ENCODE results near the gene FXYD6. TPM values are rescaled to one million over a fixed set of nuclear protein-coding genes. Genes with fewer than 3 reads are reported as not detected.
"Not testable (repeated sequence)": the region's sequence is repeated elsewhere in the genome, so short reads cannot be mapped to it uniquely, and the experiment has no call there.

Gene FXYD6
- total RNA-seq, 1 experiment from 2014 or later: 5.4 TPM

DNA sequence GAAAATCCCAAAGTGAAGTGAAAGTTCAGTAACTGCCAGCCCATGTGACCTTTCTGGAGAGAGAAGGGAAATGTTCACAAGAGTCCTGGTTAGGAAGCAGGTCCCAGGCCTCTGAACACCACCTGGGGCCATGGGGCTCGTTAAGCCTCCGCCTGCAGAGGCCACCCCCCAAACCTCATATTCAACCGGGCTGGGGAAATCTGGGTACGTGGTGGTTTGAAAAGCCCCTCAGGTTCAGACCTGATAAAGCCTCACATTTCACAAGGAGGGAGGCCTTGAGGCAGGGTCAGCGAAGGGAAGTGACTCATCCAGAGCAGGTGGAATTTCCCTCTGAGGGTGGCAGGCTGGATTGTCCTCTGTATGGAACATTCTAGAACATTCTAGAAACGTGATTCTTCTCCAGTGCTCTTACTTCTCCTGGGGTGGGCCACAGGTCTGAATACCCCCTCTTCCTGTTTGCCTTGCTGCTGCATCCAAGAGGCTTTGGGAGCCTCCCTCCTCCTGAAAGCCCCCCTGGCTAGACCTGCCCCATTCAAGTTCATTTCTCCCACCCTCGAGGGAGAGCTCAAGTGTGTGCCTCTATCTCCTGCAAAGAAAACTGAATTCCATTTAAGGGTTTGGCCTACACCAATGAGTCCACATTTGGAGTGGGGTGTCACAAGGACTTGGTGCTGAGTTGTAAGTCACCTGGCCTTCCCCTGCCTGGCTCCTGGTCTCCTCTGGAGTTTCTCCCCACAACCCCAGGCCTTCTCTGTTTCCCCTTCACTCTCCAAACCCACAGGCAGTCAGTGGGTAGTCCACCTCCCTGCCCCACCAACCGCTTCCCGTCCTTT, 58.2 kb downstream of the FXYD6 start:
- DNase-seq (ENCODE audit: low read depth, low spot score): no peak

GRCh38 chr11:117817368-117818040, 59.0 kb downstream of the FXYD6 start:
- in situ Hi-C loops (cut with HindIII; ENCODE audit: low pct_unique_long_range_greater_than_20kb, low sequenced_read_pairs): loop anchor here (25.0 kb wide), 1 partner anchor 120 kb away; the partner anchor contains the start of gene TMPRSS13
- DNase-seq (ENCODE audit: low read depth, low spot score): peak; percentile 61

More for the DNA sequence above, 58.2 kb downstream of the FXYD6 start:
- in situ Hi-C loops (cut with HindIII; ENCODE audit: low pct_unique_long_range_greater_than_20kb, low sequenced_read_pairs): loop anchor here (25.0 kb wide), 1 partner anchor 119 kb away; the partner anchor contains the start of gene TMPRSS13

- DNase-seq (ENCODE audit: low read depth, low spot score): no peak
- in situ Hi-C loops (cut with HindIII; ENCODE audit: low pct_unique_long_range_greater_than_20kb, low sequenced_read_pairs): loop anchor here (25.0 kb wide), 1 partner anchor 120 kb away; the partner anchor contains the start of gene TMPRSS13
Measured at GRCh38 chr11:117816846-117817367, 59.6 kb downstream of the FXYD6 start.

- no peak for DNase-seq (ENCODE audit: low read depth, low spot score)
- in situ Hi-C loops (cut with HindIII; ENCODE audit: low pct_unique_long_range_greater_than_20kb, low sequenced_read_pairs): loop anchor here (25.0 kb wide), 1 partner anchor 121 kb away; the partner anchor contains the start of gene TMPRSS13
Measured at GRCh38 chr11:117816151-117816741, 60.2 kb downstream of the FXYD6 start.

DNA sequence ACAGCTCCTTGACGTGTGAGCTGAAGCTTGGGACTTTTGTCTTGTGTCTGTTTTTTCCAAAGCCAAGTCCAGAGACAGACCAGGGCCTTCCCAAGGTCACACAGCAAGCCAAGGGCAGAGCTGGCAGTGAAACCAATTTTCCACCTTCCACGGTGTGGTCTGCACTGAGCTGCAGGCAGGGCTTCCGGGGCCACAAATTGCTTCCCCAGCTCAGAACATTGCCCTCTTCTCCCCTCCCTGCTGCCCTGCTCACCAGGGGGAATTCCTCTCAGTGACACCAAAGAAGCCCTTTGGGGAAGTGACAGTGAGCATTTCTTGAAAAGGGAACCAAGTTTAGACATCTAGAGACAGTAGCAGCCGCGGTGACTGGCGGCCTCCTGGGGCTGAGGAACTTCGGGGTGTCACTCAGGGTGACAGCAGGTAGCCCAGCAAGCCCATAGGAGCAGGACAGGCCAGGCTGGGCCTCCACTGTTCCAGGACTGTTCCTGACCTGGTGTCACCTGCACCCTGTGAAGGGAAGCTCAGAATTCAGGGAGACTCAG, 61.1 kb downstream of the FXYD6 start:
- DNase-seq (ENCODE audit: low read depth, low spot score): no peak
- in situ Hi-C loops (cut with HindIII; ENCODE audit: low pct_unique_long_range_greater_than_20kb, low sequenced_read_pairs): loop anchor here (25.0 kb wide), 1 partner anchor 122 kb away; the partner anchor contains the start of gene TMPRSS13

GRCh38 chr11:117814766-117815261, 61.6 kb downstream of the FXYD6 start:
- no peak for DNase-seq (ENCODE audit: low read depth, low spot score)
- in situ Hi-C loops (cut with HindIII; ENCODE audit: low pct_unique_long_range_greater_than_20kb, low sequenced_read_pairs): loop anchor here (25.0 kb wide), 1 partner anchor 122 kb away; the partner anchor contains the start of gene TMPRSS13

GRCh38 chr11:117814204-117814765, 62.2 kb downstream of the FXYD6 start:
- no peak for DNase-seq (ENCODE audit: low read depth, low spot score)
- in situ Hi-C loops (cut with HindIII; ENCODE audit: low pct_unique_long_range_greater_than_20kb, low sequenced_read_pairs): loop anchor here (25.0 kb wide), 1 partner anchor 123 kb away; the partner anchor contains the start of gene TMPRSS13

DNA sequence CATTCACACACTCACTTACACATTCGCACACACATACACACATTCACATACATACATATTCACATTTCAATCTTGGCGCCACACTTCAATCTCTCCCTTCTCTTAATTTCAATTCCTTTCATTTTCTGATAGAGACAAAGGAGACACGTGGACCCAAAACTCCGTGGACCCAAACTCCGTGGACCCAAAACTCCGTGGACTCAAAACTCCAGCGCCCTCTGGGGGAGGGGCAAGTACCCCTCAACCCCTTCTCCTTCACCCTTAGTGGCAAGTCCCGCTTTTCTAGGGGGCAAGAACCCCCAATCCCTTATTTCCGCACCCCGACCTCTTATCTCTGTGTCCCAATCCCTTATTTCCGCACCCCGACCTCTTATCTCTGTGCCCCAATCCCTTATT, 66.4 kb downstream of the FXYD6 start:
- not testable (repeated sequence) for DNase-seq (ENCODE audit: low read depth, low spot score)
- in situ Hi-C loops (cut with HindIII; ENCODE audit: low pct_unique_long_range_greater_than_20kb, low sequenced_read_pairs): loop anchor here (25.0 kb wide), 1 partner anchor 127 kb away; the partner anchor contains the start of gene TMPRSS13

DNA sequence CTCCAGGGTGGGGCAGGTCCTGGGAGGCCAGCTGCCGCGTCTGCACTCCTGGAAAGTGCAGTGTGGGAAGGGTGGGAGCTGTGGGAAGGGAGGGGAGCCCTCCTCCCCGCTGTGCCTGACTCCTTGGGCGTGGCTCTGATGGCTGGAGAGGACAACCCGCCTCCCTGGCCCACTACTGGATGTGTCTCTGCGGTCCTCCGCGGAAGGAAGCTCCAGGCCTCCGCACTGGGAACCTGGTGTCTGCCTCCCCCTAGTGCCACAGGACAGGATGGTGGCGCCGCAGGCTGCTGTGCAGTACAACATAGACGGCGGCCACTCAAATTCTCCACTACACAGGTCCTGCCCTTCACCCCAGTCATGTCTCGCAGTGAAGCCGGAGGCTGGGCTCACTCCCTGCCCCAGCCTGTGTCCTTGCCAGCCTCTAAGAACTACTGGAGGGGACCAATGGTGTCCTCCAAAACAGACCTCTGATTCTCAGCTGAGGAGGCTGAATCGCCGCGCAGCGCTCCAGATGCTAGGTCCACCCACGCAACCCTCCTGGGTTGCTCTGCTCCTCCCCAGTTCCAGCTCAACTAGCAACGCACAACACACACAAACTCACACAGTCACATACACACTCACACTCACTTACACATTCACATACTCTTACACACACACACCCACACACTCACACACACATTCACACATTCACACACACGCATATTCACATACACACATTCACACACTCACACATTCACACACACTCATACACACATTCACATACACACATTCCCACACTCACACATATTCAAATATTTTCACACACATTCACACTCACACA, 67.0 kb downstream of the FXYD6 start:
- DNase-seq (ENCODE audit: low read depth, low spot score): peak; percentile 51
- in situ Hi-C loops (cut with HindIII; ENCODE audit: low pct_unique_long_range_greater_than_20kb, low sequenced_read_pairs): loop anchor here (25.0 kb wide), 1 partner anchor 128 kb away; the partner anchor contains the start of gene TMPRSS13

DNA sequence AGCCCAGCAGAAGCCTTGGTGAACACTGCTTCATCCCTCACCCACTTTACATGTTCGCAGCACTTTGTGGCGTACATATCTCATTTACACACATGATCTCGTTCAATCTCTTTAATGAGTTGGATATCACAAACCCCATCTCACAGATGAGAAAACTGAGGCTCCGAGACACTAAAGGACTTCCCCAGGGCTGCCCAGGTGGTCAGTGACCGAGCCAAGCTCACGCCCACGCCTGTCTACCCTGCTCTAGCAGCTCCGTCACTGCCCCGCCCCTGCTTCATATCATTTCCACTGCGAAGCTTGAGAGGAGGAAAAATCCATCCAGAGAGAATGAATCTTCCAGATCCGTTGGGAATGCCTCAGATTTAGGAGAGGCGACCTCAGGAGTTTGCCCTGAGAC, 67.7 kb downstream of the FXYD6 start:
- in situ Hi-C loops (cut with HindIII; ENCODE audit: low pct_unique_long_range_greater_than_20kb, low sequenced_read_pairs): loop anchor here (25.0 kb wide), 1 partner anchor 129 kb away; the partner anchor contains the start of gene TMPRSS13

DNA sequence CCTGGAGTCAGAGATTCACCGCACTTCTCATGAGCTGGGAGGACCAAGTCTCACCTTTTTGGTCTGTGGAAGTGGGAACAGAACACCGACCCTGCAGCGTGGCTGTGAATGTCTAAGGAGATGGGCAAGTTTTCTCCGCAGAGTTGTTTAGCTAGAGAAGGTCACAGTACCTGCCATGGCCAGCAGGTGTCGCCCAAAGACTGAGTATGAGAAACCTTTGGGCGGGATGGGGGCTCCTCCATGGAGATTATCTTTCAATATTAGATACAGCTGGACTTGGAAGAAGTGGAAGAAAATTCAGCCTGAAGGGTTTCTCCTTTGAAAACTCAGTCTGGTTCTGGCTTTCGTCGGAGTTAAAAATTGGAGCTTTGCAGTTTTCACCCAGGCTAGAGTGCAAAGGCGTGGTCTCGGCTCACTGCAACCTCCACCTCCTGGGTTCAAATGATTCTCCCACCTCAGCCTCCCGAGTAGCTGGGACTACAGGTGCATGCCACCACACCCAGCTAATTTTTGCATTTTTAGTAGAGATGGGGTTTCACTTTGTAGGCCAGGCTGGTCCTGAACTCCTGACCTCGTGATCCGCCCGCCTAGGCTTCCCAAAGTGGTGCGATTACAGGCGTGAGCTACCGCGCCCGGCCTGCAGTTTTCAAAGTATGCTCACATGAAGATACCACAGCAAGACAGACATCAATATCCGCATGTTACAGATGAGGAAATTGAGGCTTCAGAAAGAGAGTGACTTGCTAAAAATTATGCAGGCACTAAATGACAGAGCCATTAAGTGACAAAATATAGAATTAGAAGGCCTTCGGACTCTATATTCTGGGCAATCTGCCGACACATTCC, 68.8 kb downstream of the FXYD6 start:
- peak; percentile 62 for DNase-seq (ENCODE audit: low read depth, low spot score)
- in situ Hi-C loops (cut with HindIII; ENCODE audit: low pct_unique_long_range_greater_than_20kb, low sequenced_read_pairs): loop anchor here (25.0 kb wide), 1 partner anchor 130 kb away; the partner anchor contains the start of gene TMPRSS13

More for the DNA sequence above, 67.7 kb downstream of the FXYD6 start:
- no peak for DNase-seq (ENCODE audit: low read depth, low spot score)

GRCh38 chr11:117806846-117807245, 69.6 kb downstream of the FXYD6 start:
- DNase-seq (ENCODE audit: low read depth, low spot score): no peak
- in situ Hi-C loops (cut with HindIII; ENCODE audit: low pct_unique_long_range_greater_than_20kb, low sequenced_read_pairs): loop anchor here (25.0 kb wide), 1 partner anchor 130 kb away; the partner anchor contains the start of gene TMPRSS13

- in situ Hi-C loops (cut with HindIII; ENCODE audit: low pct_unique_long_range_greater_than_20kb, low sequenced_read_pairs): loop anchor here (25.0 kb wide), 1 partner anchor 132 kb away; the partner anchor contains the start of gene TMPRSS13
Measured at GRCh38 chr11:117805045-117805444, 71.4 kb downstream of the FXYD6 start.

GRCh38 chr11:117803896-117804295, 72.6 kb downstream of the FXYD6 start:
- no peak for DNase-seq (ENCODE audit: low read depth, low spot score)
- in situ Hi-C loops (cut with HindIII; ENCODE audit: low pct_unique_long_range_greater_than_20kb, low sequenced_read_pairs): loop anchor here (25.0 kb wide), 1 partner anchor 133 kb away; the partner anchor contains the start of gene TMPRSS13

More at GRCh38 chr11:117805045-117805444, 71.4 kb downstream of the FXYD6 start:
- no peak for DNase-seq (ENCODE audit: low read depth, low spot score)

GRCh38 chr11:117799634-117800033, 76.8 kb downstream of the FXYD6 start:
- no peak for DNase-seq (ENCODE audit: low read depth, low spot score)
- in situ Hi-C loops (cut with HindIII; ENCODE audit: low pct_unique_long_range_greater_than_20kb, low sequenced_read_pairs): loop anchor here (25.0 kb wide), 2 partner anchors 138 to 362 kb away; partner anchors contain the start of gene TMPRSS13

All from SK-MEL-5 (cell line).